ENCODE data around the gene TMEFF2.

TMEFF2 gene

DNA sequence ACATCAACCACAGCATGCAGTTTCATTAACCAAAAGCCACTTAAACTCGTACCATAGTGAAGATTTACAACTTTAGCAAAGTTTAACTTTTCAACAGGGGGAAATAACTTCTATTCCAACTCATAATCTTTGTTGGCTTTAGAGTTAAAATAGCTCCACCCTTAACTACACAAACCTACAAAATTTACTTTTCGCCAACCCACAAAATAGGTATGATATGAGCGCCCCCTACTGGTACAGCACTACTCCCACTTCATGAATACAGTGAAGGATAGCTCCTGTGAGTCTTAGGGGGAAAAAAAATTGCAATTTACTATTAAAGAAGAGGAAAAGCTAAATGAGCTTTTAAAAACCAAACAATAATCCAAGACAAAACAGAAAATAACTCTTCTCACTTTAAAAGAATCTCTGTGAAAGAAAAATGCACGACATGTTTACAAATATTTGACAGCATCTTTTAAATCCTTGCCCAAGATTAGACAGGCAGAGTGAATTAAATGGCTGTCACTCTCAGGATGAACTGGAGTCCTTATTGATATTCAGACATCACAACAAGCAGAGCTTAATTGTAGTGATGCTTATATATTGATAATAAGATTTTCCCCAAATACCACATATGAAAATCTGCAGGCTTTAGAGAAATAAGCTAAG, 32.2 kb downstream of the TMEFF2 start:
- Histone ChIP-seq H3K14ac (ENCODE audit: low read length) (no peak overlapping the region), H3K4me3 (ENCODE audit: low read length in 2 of 2) (no peak overlapping the region), H4K8ac (ENCODE audit: low read depth, low read length) (no peak overlapping the region), H3K23ac (ENCODE audit: low read depth, low read length, poor library complexity) (no peak overlapping the region), H3K9ac (ENCODE audit: low read depth, low read length, poor library complexity) (no peak overlapping the region), H3K36me3 (replicated peaks in 1 of 2; ENCODE audit: control insufficient read depth in 2 of 2, insufficient read depth in 2 of 2, low read length in 2 of 2) (no peaks in the 10 kb centered on the region), H2BK5ac (ENCODE audit: low read length) (no peak overlapping the region), H4K91ac (ENCODE audit: low read depth, low read length, poor library complexity) (no peak overlapping the region), H3K9me3 (replicated peaks in 1 of 2; ENCODE audit: control insufficient read depth in 2 of 2, insufficient read depth in 1 of 2, low read depth in 1 of 2, low read length in 2 of 2) (no peaks in the 10 kb centered on the region), H3K27me3 (ENCODE audit: control insufficient read depth in 3 of 3, insufficient read depth in 3 of 3, low read depth in 1 of 3, low read length in 3 of 3) (no peaks in the 10 kb centered on the region), H3K4ac (ENCODE audit: low read length) (no peak overlapping the region), H2AK5ac (ENCODE audit: low read depth, low read length) (no peak overlapping the region), H3K4me2 (ENCODE audit: insufficient read depth, low read length, poor library complexity, severe bottlenecking) (no peak overlapping the region), H2AFZ (ENCODE audit: low read length) (no peak overlapping the region), H2BK120ac (ENCODE audit: low read depth, low read length) (no peak overlapping the region), H3K18ac (ENCODE audit: low read length) (no peak overlapping the region), H2BK15ac (ENCODE audit: low read length) (no peak overlapping the region), H3K4me1 (ENCODE audit: control insufficient read depth in 2 of 2, insufficient read depth in 1 of 2, low read depth in 1 of 2, low read length in 2 of 2) (no peaks in the 10 kb centered on the region), H2BK12ac (ENCODE audit: low read length) (no peak overlapping the region), H3K27ac (replicated peaks; ENCODE audit: low read length) (no peak overlapping the region), H3K79me1 (ENCODE audit: low read depth, low read length) (no peaks in the 10 kb centered on the region)
- WGBS, 2 donors (ENCODE audit: extremely low coverage in 2 of 2, insufficient read length in 2 of 2, insufficient replicate concordance in 1 of 2), result no CpG with 5 or more reads among the region's 4 CpGs
- DNase-seq (ENCODE audit: low spot score), result peak; percentile 59

DNA sequence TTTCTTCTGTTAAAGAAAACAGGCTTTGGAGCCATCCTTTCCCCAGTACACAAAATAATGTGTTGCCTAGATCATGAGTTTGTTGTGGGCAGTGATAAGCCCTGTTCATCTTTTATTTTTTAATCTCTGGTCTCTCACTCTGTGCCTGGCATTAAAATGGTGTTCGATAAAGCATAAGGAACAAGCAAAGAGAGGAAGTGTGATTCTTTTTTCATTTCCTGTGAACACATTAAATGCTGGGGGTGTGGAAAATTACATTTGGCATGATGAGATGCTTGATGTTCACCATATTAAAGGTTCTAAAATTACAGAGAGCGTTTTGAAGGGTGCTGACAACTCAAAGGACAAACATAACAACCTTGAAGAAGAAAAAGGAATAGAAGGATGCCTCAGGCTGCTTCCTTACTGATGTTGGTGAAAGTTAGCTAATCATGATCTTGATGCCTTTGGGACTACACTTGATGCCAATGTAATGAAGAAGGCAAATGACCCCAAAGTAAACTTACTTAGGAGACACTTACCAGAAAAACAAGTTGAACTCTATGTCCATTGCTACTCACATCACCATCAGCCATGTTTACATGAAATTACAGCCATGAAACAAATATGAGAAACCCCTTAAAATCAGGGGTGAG, 33.0 kb downstream of the TMEFF2 start:
- no peak overlapping the region for H3K27ac ChIP-seq (replicated peaks; ENCODE audit: low read length)
- H3K14ac ChIP-seq (ENCODE audit: low read length), result no peak overlapping the region
- H2AK5ac ChIP-seq (ENCODE audit: low read depth, low read length), result no peak overlapping the region
- H4K91ac ChIP-seq (ENCODE audit: low read depth, low read length, poor library complexity), result no peak overlapping the region
- H3K18ac ChIP-seq (ENCODE audit: low read length), result no peak overlapping the region
- no peak overlapping the region for H3K23ac ChIP-seq (ENCODE audit: low read depth, low read length, poor library complexity)
- H3K4ac ChIP-seq (ENCODE audit: low read length), result no peak overlapping the region
- H3K9ac ChIP-seq (ENCODE audit: low read depth, low read length, poor library complexity), result no peak overlapping the region
- DNase-seq (ENCODE audit: low spot score), result no peak
- no CpG with 5 or more reads among the region's 2 CpGs for WGBS, 2 donors (ENCODE audit: extremely low coverage in 2 of 2, insufficient read length in 2 of 2, insufficient replicate concordance in 1 of 2)
- H2BK120ac ChIP-seq (ENCODE audit: low read depth, low read length), result no peak overlapping the region
- no peaks in the 10 kb centered on the region for H3K4me1 ChIP-seq (ENCODE audit: control insufficient read depth in 2 of 2, insufficient read depth in 1 of 2, low read depth in 1 of 2, low read length in 2 of 2)
- H2AFZ ChIP-seq (ENCODE audit: low read length), result peak overlapping the region; percentile 4
- H2BK12ac ChIP-seq (ENCODE audit: low read length), result no peak overlapping the region
- no peak overlapping the region for H2BK5ac ChIP-seq (ENCODE audit: low read length)
- H3K27me3 ChIP-seq (ENCODE audit: control insufficient read depth in 3 of 3, insufficient read depth in 3 of 3, low read depth in 1 of 3, low read length in 3 of 3), result no peaks in the 10 kb centered on the region
- no peaks in the 10 kb centered on the region for H3K79me1 ChIP-seq (ENCODE audit: low read depth, low read length)
- no peak overlapping the region for H3K4me2 ChIP-seq (ENCODE audit: insufficient read depth, low read length, poor library complexity, severe bottlenecking)
- H4K8ac ChIP-seq (ENCODE audit: low read depth, low read length), result no peak overlapping the region
- no peak overlapping the region for H3K4me3 ChIP-seq (ENCODE audit: low read length in 2 of 2)
- H3K36me3 ChIP-seq (replicated peaks in 1 of 2; ENCODE audit: control insufficient read depth in 2 of 2, insufficient read depth in 2 of 2, low read length in 2 of 2), result no peaks in the 10 kb centered on the region
- no peak overlapping the region for H2BK15ac ChIP-seq (ENCODE audit: low read length)
- no peaks in the 10 kb centered on the region for H3K9me3 ChIP-seq (replicated peaks in 1 of 2; ENCODE audit: control insufficient read depth in 2 of 2, insufficient read depth in 1 of 2, low read depth in 1 of 2, low read length in 2 of 2)

DNA sequence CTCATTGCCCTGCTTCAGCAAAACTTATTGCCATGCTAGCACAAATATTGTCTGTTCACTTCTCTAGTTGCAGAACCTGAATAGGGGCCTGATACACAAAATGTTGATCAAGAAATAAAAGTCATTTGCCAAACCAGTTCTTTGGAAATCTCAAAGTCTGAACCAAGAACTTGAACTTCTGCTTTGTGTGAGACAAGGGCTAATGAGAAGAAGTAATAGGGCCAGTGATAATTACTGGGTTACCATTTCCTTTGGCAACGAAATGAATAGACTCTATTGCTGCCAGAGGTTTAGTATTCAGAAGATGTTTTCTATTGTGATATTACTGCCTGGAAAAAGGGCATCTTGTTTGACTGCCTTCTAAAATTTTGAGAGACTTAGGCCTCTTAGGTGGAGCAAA, 35.0 kb downstream of the TMEFF2 start:
- no peak overlapping the region for H3K18ac ChIP-seq (ENCODE audit: low read length)
- H3K27ac ChIP-seq (replicated peaks; ENCODE audit: low read length), result no peak overlapping the region
- DNase-seq (ENCODE audit: low spot score), result no peak
- H3K9ac ChIP-seq (ENCODE audit: low read depth, low read length, poor library complexity), result no peak overlapping the region
- H3K4ac ChIP-seq (ENCODE audit: low read length), result no peak overlapping the region
- no peak overlapping the region for H3K4me3 ChIP-seq (ENCODE audit: low read length in 2 of 2)
- H2BK12ac ChIP-seq (ENCODE audit: low read length), result no peak overlapping the region
- no peak overlapping the region for H4K91ac ChIP-seq (ENCODE audit: low read depth, low read length, poor library complexity)
- no peak overlapping the region for H3K23ac ChIP-seq (ENCODE audit: low read depth, low read length, poor library complexity)
- no peak overlapping the region for H2AK5ac ChIP-seq (ENCODE audit: low read depth, low read length)
- no peak overlapping the region for H2BK120ac ChIP-seq (ENCODE audit: low read depth, low read length)
- H4K8ac ChIP-seq (ENCODE audit: low read depth, low read length), result no peak overlapping the region
- H2AFZ ChIP-seq (ENCODE audit: low read length), result no peak overlapping the region
- H3K36me3 ChIP-seq (replicated peaks in 1 of 2; ENCODE audit: control insufficient read depth in 2 of 2, insufficient read depth in 2 of 2, low read length in 2 of 2), result no peaks in the 10 kb centered on the region
- no CpG with 5 or more reads among the region's 1 CpG for WGBS, 2 donors (ENCODE audit: extremely low coverage in 2 of 2, insufficient read length in 2 of 2, insufficient replicate concordance in 1 of 2)
- H3K9me3 ChIP-seq (replicated peaks in 1 of 2; ENCODE audit: control insufficient read depth in 2 of 2, insufficient read depth in 1 of 2, low read depth in 1 of 2, low read length in 2 of 2), result no peaks in the 10 kb centered on the region
- no peak overlapping the region for H3K4me2 ChIP-seq (ENCODE audit: insufficient read depth, low read length, poor library complexity, severe bottlenecking)
- no peaks in the 10 kb centered on the region for H3K4me1 ChIP-seq (ENCODE audit: control insufficient read depth in 2 of 2, insufficient read depth in 1 of 2, low read depth in 1 of 2, low read length in 2 of 2)
- no peaks in the 10 kb centered on the region for H3K79me1 ChIP-seq (ENCODE audit: low read depth, low read length)
- H2BK15ac ChIP-seq (ENCODE audit: low read length), result no peak overlapping the region
- no peak overlapping the region for H2BK5ac ChIP-seq (ENCODE audit: low read length)
- H3K27me3 ChIP-seq (ENCODE audit: control insufficient read depth in 3 of 3, insufficient read depth in 3 of 3, low read depth in 1 of 3, low read length in 3 of 3), result no peaks in the 10 kb centered on the region
- no peak overlapping the region for H3K14ac ChIP-seq (ENCODE audit: low read length)

DNA sequence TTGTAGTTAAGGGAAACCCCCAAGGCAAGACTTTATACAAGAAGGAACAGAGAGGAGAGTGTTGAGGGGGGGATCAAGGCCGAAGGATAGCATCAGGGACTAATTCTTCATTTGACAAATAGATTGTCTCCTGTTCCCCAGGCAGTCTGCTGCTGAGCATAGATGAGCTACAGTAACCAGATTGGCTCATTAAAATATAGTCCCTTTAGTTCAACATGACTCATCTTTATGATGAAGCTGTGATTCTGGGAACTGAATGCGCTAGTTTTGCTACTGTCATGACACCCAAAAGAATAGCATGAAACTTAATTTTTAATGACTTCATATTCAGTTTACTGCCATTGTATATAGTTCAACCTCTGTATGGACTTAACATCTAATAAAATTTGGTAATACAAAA, 35.5 kb downstream of the TMEFF2 start:
- no peak overlapping the region for H3K18ac ChIP-seq (ENCODE audit: low read length)
- no peaks in the 10 kb centered on the region for H3K4me1 ChIP-seq (ENCODE audit: control insufficient read depth in 2 of 2, insufficient read depth in 1 of 2, low read depth in 1 of 2, low read length in 2 of 2)
- no peak for DNase-seq (ENCODE audit: low spot score)
- no peak overlapping the region for H2AFZ ChIP-seq (ENCODE audit: low read length)
- H3K4ac ChIP-seq (ENCODE audit: low read length), result no peak overlapping the region
- H3K27ac ChIP-seq (replicated peaks; ENCODE audit: low read length), result no peak overlapping the region
- no peaks in the 10 kb centered on the region for H3K27me3 ChIP-seq (ENCODE audit: control insufficient read depth in 3 of 3, insufficient read depth in 3 of 3, low read depth in 1 of 3, low read length in 3 of 3)
- no peak overlapping the region for H2BK15ac ChIP-seq (ENCODE audit: low read length)
- no peak overlapping the region for H3K9ac ChIP-seq (ENCODE audit: low read depth, low read length, poor library complexity)
- no peak overlapping the region for H2AK5ac ChIP-seq (ENCODE audit: low read depth, low read length)
- no peak overlapping the region for H2BK5ac ChIP-seq (ENCODE audit: low read length)
- H3K4me2 ChIP-seq (ENCODE audit: insufficient read depth, low read length, poor library complexity, severe bottlenecking), result no peak overlapping the region
- no peaks in the 10 kb centered on the region for H3K79me1 ChIP-seq (ENCODE audit: low read depth, low read length)
- H3K4me3 ChIP-seq (ENCODE audit: low read length in 2 of 2), result no peak overlapping the region
- H4K8ac ChIP-seq (ENCODE audit: low read depth, low read length), result no peak overlapping the region
- H3K23ac ChIP-seq (ENCODE audit: low read depth, low read length, poor library complexity), result no peak overlapping the region
- H2BK12ac ChIP-seq (ENCODE audit: low read length), result no peak overlapping the region
- no peak overlapping the region for H3K14ac ChIP-seq (ENCODE audit: low read length)
- no peak overlapping the region for H2BK120ac ChIP-seq (ENCODE audit: low read depth, low read length)
- no CpG with 5 or more reads among the region's 2 CpGs for WGBS, 2 donors (ENCODE audit: extremely low coverage in 2 of 2, insufficient read length in 2 of 2, insufficient replicate concordance in 1 of 2)
- H4K91ac ChIP-seq (ENCODE audit: low read depth, low read length, poor library complexity), result no peak overlapping the region
- H3K36me3 ChIP-seq (replicated peaks in 1 of 2; ENCODE audit: control insufficient read depth in 2 of 2, insufficient read depth in 2 of 2, low read length in 2 of 2), result no peaks in the 10 kb centered on the region
- H3K9me3 ChIP-seq (replicated peaks in 1 of 2; ENCODE audit: control insufficient read depth in 2 of 2, insufficient read depth in 1 of 2, low read depth in 1 of 2, low read length in 2 of 2), result no peaks in the 10 kb centered on the region

Measured in neuronal stem cell (in vitro differentiated cells).